Measurements from ENCODE around the gene FGGY.
"Not testable (repeated sequence)": the region's sequence is repeated elsewhere in the genome, so short reads cannot be mapped to it uniquely, and the experiment has no call there.

FGGY gene

GRCh38 chr1:59545830-59546229, 248.9 kb downstream of the FGGY start:
- DNase-seq (ENCODE audit: low spot score): no peak

GRCh38 chr1:59549066-59549837, 252.4 kb downstream of the FGGY start:
- DNase-seq (ENCODE audit: low spot score): no peak

GRCh38 chr1:59549903-59550302, 253.0 kb downstream of the FGGY start:
- no peak for DNase-seq (ENCODE audit: low spot score)

GRCh38 chr1:59552007-59552406, 255.1 kb downstream of the FGGY start:
- DNase-seq (ENCODE audit: low spot score): no peak

GRCh38 chr1:59553371-59553770, 256.5 kb downstream of the FGGY start:
- DNase-seq (ENCODE audit: low spot score): no peak

- DNase-seq (ENCODE audit: low spot score): no peak
Observed at GRCh38 chr1:59554011-59554663, 257.2 kb downstream of the FGGY start.

- DNase-seq (ENCODE audit: low spot score): no peak
Observed at GRCh38 chr1:59554752-59555151, 257.9 kb downstream of the FGGY start.

- DNase-seq (ENCODE audit: low spot score): no peak
Observed at GRCh38 chr1:59556398-59556797, 259.5 kb downstream of the FGGY start.

- DNase-seq (ENCODE audit: low spot score): no peak
Observed at GRCh38 chr1:59556802-59557548, 260.1 kb downstream of the FGGY start.

GRCh38 chr1:59557549-59557885, 260.6 kb downstream of the FGGY start:
- DNase-seq (ENCODE audit: low spot score): no peak

- DNase-seq (ENCODE audit: low spot score): not testable (repeated sequence)
Observed at GRCh38 chr1:59558580-59558979, 261.7 kb downstream of the FGGY start.

GRCh38 chr1:59560807-59561450, 264.0 kb downstream of the FGGY start:
- no peak for DNase-seq (ENCODE audit: low spot score)

GRCh38 chr1:59561796-59562195, 264.9 kb downstream of the FGGY start:
- DNase-seq (ENCODE audit: low spot score): no peak

- DNase-seq (ENCODE audit: low spot score): no peak
Observed at GRCh38 chr1:59564192-59564891, 267.4 kb downstream of the FGGY start.

- DNase-seq (ENCODE audit: low spot score): no peak
Observed at GRCh38 chr1:59565611-59566410, 268.9 kb downstream of the FGGY start.

GRCh38 chr1:59568158-59568935, 271.5 kb downstream of the FGGY start:
- DNase-seq (ENCODE audit: low spot score): no peak

GRCh38 chr1:59569198-59569597, 272.3 kb downstream of the FGGY start:
- DNase-seq (ENCODE audit: low spot score): no peak

GRCh38 chr1:59570524-59570923, 273.6 kb downstream of the FGGY start:
- DNase-seq (ENCODE audit: low spot score): no peak

GRCh38 chr1:59574085-59574484, 277.2 kb downstream of the FGGY start:
- DNase-seq (ENCODE audit: low spot score): no peak

- DNase-seq (ENCODE audit: low spot score): no peak
Observed at GRCh38 chr1:59577774-59578173, 280.9 kb downstream of the FGGY start.

All from hematopoietic multipotent progenitor cell treated with erythropoietin and hydrocortisone succinate and interleukin-3 and kit ligand, for 15 days (in vitro differentiated cells).